Stimulated activated CD4-positive, alpha-beta T cell treated with anti-CD3 and anti-CD28 coated beads, Interleukin-1b, Interleukin-23, amount 100 ng/mL, for 1 hour (primary cell): ENCODE data around the gene GPHN.
"Not testable (repeated sequence)": the region's sequence is repeated elsewhere in the genome, so short reads cannot be mapped to it uniquely, and the experiment has no call there.

Experiments used
- DNase-seq, 2 donors: peaks; one replicate each; pipeline ENCODE4 v3.0.0-alpha.2; 2020; ENCODE audit warnings: low read depth in 2 of 2

GPHN gene

DNA sequence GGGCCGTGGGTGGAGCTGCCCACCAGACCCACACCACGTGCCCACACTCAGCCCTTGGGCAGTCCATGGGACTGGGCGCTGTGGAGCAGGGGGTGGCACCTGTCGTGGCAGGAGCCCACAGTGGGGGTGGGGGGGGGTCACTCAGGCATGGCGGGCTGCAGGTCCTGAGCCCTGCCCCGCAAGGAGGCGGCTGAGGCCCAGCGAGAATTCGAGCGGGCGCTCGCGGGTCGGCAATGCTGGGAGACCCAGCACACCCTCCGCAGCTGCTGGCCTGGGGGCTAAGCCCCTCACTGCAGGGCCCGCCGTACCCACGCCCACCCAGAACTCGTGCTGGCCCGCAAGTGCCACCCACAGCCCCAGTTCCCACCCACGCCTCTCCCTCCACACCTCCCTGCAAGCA lies 548.7 kb downstream of the GPHN start:
- no peak for DNase-seq

DNA sequence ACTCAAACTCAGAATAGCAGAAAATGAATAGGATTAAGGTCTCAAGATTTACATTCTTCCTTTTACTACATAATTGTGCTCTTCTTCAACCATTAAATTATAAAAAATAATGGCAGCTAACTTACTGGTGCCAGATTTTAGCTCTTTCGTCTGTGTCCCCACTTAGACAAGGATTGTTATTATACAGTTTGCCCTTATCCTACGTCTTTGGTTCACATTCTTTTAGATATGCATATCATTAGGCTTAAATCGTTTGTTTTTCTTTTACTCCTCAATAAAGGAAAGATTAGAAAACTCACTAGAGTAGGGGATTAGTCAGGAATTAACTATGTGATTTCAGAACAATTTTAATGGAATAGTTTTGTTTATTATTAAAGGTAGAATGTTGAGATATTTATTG lies 551.6 kb downstream of the GPHN start:
- no peak for DNase-seq

DNA sequence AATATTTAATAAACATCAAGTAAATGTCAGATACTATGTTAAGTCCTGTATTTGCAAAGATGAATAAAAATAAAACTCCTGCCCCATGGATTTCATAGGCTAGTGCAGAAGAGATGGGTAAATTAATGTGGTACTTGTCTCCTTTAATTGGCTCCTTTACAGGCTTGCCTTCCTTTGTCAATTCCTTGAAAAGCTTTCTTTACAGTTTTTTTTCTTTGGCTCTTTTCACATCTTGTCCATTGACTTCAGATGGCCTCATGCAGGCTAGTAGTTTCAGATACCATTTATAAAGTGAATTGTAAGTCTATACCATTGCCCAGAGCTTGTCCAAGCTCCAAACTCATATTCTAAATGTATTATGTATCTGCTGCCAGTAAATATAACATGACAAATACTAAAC lies 552.6 kb downstream of the GPHN start:
- no peak for DNase-seq

DNA sequence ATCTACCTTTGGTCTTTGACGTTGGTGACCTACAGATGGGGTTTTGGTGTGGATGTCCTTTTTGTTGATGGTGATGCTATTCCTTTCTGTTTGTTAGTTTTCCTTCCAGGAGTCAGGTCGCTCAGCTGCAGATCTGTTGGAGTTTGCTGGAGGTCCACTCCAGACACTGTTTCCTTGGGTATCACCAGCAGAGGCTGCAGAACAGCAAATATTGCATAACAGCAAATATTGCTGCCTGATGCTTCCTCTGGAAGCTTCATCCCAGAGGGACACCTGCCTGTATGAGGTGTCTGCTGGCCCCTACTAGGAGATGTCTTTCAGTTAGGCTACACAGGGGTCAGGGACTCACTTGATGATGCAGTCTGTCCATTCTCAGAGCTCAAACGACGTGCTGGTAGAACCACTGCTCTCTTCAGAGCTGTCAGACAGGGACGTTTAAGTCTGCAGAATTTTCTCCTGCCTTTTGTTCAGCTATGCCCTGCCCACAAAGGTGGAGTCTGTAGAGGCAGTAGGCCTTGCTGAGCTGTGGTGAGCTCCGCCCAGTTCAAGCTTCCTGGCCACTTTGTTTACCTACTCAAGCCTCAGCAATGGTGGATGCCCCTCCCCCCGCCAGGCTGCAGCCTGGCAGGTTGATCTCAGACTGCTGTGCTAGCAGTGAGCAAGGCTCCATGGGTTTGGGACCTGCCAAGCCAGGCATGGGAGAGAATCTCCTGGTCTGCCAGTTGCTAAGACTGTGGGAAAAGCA lies 559.3 kb downstream of the GPHN start:
- DNase-seq, result not testable (repeated sequence)

DNA sequence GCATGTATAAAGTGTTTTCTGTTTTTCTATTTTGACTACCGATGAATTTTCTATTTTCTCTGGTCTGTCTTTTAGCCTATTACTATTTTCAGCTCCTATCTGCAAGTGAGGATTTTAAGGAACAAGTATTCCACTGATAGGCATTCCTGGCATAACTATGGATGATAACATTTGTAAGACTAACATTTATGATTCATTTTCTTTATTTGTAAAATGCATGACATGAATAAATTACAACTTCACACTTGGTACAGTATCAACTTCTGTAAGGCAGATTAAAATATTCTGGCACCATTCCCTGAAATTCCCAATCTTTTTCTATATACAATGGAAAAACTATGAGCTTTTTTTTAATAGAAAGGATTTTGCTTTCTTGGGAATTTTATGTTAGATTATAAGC lies 560.3 kb downstream of the GPHN start:
- no peak for DNase-seq

DNA sequence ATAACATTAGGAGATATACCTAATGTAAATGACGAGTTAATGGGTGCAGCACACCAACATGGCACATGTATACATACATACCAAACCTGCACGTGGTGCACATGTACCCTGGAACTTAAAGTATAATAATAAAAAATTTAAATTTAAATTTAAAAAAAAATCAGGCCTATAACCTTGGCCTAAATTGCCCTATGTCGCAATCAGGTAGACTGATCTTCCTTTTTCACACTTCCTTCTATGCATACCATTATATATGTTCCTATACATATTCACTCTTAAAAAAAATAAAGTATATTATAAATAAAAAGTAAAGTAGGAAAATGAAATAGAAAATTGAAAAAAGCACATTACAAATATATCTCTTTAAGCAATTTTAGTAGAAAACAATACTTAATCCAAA lies 563.6 kb downstream of the GPHN start:
- no peak for DNase-seq

DNA sequence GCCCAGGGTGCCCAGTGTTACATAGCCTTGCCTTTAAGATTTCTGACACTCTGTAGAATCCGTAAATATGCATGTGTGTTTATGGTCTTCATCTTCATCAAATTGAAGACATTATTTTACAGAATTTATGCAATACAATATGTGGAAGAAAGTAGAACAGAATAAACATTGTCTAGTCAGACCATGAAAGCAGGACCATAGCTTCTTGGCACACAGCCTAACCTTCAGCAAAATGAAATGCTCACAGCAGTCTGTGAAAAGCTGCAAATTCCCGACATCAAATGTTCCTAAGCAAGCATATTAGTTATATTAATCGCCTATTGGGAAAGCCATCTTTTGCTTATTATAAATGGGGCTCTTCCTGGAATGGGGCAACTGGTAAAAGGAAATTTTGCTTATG lies 570.0 kb downstream of the GPHN start:
- no peak for DNase-seq

DNA sequence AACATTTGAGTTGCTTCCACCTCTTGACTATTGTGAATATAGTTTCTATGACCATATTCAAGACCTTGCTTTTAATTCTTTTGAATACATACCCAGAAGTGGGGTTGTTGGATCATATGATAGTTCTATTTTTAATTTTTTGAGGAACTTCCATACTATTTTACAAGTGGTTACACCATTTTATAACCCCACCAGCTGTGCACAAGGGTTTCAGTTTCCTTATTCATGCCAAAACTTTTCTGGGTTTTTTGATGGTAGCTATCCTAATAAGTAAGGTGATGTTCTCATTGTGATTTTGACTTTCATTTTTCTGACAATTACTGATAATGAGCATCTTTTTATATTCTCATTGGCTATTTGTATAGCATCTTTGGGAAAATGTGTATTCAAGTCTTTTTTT lies 571.9 kb downstream of the GPHN start:
- no peak for DNase-seq

DNA sequence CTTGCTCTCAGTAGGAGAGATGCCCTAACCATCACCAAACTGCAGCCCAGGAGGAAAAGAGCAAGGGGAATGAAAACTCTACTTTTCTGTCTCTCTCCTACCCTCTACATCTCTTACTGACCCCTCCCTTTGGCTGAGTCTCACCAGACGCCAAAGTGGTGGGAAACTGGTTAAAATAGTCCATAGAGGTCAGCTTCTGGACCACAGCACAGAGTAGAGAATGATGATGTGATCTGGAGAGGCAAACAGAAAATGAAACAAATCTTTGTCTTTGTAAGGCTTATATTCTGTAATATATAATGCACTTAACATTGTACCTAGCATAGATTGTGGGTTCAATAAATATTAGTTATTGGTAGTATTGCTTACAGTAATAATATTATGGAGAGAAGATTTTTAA lies 600.3 kb downstream of the GPHN start:
- DNase-seq, result no peak

DNA sequence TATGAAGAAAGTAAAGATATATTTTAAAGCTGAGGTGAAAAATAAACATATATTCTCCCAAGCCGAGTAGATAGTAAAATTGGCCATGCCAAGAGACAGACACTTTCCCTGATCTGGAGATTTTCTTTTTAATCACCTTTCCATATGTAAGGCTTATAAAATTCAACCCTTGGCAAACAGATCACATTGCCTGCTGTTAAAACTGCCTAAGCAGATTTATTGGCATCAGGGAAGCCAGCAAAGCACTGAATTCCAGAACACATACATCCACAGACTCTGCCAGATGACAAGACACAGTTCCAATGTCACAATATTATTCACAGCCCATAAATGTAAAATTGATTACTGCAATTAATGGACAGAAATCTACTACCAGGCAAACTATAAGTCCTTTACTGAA lies 603.1 kb downstream of the GPHN start:
- DNase-seq, result no peak

DNA sequence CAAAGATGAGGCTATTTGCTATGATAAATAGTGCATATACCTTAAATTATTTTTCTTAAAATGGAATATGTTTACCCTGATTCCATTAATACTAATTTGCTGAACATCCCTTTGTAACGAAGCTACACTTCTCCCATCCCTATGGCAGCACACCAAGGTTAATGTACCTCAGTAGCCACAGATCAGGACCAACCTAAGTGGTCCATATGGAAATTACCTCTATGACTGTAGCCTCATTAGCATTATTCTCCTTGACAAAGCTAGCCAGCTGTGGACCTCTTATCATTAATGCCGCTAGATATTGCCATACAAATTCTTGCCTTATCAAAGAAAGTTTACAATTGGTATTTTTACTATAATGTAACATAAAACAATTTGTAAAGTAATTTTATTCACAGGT lies 604.4 kb downstream of the GPHN start:
- DNase-seq, result no peak

DNA sequence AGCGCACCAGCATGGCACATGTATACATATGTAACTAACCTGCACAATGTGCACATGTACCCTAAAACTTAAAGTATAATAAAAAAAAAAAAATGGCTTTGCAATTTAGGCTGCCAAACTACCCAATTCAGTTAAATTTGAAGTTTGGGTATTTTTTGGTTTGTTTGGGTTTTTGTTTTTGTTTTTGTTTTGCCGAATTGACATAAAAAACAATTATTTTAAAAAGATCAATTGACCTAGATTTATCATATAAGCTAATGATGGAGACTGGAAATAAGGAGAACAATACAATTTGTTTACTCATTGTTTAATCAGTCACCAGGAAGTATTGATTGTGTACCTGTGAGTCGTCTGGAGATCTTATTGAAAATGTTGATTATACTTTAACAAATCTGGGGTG lies 619.2 kb downstream of the GPHN start:
- no peak for DNase-seq

DNA sequence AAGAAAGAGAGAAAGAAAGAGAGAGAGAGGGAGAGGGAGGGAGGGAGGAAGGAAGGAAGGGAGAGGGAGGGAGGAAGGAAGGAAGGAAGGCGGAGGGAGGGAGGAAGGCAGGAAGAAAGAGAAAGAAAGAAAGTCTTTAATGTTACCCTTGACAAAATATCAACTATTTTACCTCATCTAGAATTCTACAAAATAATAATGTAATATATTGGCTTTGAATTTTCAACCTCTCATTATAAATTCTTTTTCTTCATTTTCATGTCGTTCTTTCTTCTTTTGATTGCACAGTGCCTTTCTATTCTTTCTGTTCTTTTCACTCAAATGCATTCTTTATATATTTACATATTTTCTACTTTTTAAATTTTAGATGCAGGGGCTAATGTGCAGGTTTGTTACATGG lies 621.8 kb downstream of the GPHN start:
- DNase-seq, result no peak

DNA sequence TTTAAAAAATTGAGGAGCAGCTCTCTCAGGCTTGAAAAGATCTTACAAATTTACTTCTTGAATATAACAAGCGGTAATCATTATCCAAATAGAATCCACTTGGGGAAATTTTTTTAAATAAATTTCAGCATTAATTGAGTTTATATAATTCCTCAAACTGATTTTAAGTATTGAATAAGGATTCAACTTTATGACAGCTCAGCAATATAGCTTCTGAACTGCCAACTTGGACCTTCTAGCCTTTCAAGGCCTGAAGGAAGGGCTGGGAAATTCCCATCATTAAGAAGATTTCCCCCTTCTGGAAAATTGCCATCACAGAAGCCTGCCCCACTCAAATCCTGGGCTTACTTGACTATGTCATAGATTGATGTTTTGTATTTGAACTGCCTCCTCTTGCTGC lies 623.7 kb downstream of the GPHN start:
- no peak for DNase-seq

DNA sequence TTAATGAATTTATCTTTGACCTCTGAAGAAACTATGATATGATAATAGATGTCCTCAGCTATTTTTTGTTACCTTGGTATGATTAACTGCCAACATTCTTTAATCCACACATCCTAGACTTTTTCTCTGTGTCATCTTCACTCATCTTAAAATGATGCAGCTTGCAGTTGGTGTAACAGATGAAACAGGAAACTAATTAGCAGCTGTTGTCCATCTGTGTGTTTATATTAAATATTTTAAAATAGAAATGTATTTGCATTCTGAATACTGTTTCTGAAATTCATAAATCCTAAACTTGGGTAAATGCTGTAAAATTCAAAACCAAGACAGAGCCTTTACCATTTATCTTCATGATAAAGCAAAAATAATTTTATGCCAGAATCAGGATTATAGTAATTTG lies 625.2 kb downstream of the GPHN start:
- DNase-seq, result no peak

DNA sequence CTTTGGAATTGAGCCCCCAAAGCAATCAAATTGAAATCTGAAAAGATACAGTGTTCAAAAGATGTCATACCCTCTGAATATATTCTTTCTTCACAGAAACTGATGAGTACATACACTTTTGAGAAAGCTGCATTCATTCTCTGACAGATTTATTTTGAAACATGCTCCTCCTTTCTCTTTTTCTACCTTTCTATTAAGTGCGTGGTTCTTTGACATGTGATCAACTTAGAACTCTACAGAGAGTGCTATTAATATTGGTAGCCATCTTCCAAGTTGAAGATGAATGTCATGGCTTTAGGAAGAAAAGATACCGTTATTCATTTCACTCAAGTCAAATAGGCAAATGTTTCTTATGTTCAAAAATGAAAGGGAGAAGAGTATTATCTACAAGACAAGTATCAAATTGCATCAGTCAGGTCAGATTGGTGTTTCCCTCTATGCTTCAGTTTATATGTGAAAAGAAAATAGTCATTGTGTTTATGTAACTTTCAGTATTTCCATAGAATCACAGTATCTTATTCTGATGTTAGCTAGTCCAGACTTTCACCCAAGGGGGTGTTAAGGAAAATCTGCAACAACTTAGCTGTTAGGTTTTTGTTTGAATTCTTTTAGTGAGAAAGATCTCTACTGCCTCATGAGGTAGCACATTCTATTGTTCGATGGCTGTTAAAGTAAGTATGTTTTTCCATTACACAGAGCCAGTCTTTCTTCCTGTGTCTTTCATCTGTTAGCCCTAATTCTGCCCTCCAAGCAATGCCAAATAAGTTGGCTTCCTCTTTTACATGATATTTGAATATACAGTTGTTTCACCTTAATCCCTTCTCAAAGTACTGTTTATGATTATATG lies 625.9 kb downstream of the GPHN start:
- DNase-seq, result no peak

DNA sequence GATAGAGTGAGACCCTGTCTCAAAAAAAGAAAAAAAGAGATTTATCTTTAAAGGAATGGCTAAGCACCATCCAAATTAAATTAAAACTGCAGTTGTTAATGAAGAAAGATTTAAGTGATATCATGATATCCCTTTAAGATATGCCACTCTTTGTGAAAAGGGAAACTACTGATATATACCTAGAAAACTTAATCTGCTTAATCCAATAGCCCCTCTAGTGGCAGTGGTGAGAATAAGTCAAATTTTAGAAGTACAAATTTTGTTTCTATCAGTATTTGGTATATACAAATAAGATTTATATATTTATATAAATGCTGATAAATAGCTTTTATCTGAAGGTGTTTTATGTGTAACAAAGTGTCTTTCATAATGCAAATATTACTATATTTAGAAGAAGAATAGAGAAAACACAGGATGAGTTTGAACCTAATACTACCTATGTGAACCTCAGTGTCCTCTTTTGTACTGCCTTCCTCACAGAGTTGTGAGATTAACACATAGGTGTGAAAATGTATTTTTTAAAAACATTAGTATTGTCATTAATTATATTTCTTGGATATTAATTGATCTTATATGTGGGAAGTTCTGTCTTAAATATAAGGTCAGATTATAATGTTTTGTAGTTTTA lies 629.9 kb downstream of the GPHN start:
- DNase-seq, result no peak

DNA sequence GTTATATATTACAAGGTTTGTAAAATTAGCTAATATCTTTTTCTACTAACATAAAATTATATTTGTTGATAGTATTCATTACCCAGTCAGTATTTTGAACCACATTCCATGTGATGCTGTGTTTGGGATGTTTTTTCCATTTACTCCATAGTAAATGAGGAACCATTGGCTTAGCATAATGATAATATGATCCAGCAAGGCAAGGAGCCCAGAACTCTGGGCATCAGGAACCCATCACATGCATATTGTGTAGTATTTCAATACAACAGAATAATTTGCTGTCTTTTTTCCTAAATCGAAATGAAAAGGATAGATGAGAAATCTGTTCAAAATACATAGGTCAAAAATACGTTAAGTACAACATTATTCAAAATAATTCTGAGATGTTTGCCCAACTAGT lies 632.6 kb downstream of the GPHN start:
- no peak for DNase-seq

DNA sequence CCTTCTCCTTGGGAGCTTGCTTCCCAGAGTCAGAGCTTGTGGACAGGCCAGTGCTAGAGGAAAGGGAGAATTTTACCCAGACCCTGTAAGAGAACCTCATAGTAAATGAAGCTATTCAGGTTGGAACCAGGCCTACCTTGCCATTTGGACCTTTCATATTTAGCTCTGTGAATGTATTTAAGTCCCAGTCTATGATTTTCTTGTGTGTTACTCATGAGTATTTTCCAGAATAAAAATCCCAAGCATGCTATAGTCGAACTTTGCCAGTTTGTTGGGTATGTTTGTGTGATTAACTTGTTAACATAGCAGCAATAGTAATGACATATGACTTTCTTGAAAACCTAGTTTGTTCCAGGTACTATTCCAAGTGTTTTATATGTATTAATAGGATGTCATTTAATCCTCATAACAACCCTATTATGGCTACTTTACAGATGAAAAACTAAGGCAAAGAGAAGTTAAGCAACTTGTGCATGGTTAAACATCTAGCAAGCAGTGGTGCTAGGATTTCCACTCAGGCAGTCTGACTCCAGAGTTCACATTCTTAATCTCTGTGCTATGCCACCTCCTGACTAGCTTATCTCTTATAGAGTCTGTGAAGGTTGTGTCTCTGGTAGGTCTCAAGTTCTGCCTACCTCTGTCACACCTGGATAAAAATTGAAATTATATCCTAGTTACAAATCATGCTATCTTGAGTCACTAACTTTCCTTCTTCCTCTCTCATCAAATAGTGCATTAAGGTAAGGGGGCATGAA lies 633.4 kb downstream of the GPHN start:
- no peak for DNase-seq

DNA sequence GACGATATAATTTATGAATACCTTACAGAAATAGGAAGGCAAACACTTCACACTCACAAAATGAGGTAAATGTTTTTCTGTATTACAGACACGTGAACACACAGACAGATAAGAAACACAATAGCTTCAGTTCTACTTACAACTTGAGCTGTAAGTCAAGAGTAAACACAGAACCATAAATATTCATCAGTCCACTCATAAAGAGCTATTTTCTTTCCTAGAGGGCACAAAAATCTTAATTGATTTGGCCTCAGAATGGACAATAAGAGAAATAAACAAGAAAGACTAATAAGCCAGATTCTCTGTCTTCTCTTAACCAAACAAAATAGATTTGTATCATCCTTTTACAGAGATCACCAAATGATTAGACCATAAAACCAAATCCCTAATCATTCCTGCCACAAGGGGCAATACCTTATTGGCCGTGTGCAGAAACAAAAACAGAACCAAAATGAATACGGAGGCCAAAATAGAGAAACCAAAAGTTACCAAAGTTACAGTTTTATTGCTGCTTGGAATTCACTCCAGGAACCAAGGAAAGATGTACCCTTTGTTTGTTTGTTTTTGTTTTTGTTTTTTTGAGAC lies 643.2 kb downstream of the GPHN start:
- DNase-seq, result no peak

DNA sequence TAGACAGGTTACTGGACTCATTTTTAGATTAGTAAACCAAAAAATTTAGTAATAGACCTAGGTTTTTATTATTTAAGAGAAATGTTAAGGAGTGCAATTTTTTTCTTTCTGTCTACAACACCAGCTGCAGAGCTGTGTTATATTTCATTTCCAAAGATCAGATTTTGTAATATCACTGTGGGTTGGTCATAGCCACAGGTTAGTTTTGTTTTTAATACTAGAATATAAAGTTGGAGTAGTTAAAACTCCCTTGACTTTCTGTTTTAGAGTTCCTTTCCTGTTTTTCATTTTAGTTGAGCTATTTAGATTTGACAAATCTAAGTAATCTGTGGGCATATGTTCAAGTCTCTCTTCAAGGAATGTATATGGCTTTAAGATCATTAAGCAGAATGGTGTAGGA lies 650.6 kb downstream of the GPHN start:
- DNase-seq, result no peak

DNA sequence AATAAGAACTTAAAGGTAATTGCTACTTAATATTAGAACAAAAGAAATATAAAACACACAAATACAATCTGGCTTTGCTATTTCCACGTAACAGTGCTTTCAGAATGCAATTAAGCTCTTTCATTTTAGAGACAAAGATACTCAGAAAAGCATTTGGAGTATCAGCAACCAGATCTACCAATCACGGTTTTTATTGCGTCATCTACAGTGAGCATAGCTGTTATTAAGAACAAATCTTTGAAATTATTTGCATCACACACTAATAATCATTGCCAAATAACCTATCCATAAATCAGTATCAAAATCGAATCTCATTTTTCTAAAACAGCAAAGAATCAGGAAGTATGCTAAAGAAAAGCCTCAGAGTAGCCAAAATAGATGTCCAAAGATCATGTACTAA lies 654.4 kb downstream of the GPHN start:
- DNase-seq, result no peak
